GM19023 (cell line): Measurements from ENCODE around the gene PCDHGB4.
"Not testable (repeated sequence)": the region's sequence is repeated elsewhere in the genome, so short reads cannot be mapped to it uniquely, and the experiment has no call there.

ENCODE experiments used
- ATAC-seq: cut with Tn5 transposase; IDR thresholded peaks from one replicate; pipeline ENCODE4 v1.9.1; 2021; ENCODE audit warnings: mild to moderate bottlenecking, moderate library complexity; ENCODE audit not compliant: unreplicated experiment

PCDHGB4 gene

GRCh38 chr5:141397756-141398551 lies 10.5 kb downstream of the PCDHGB4 start, which contains the start of gene PCDHGB5:
PCDHGB5 (plus strand) TSS chr5:141397947; CDS start chr5:141398128, 181 bp downstream.
- ATAC-seq, result peak; percentile 88

GRCh38 chr5:141398608-141399007 lies 11.1 kb downstream of the PCDHGB4 start:
- no peak for ATAC-seq

GRCh38 chr5:141399555-141400258 lies 12.2 kb downstream of the PCDHGB4 start:
- no peak for ATAC-seq

- no peak for ATAC-seq
Observed at GRCh38 chr5:141402553-141403243, 15.2 kb downstream of the PCDHGB4 start, which contains the start of gene PCDHGA9. PCDHGA9 (plus strand) TSS chr5:141402778; CDS start chr5:141402953, 175 bp downstream.

- no peak for ATAC-seq
Observed at GRCh38 chr5:141403387-141403786, 15.9 kb downstream of the PCDHGB4 start.

- ATAC-seq, result not testable (repeated sequence)
Observed at GRCh38 chr5:141407790-141408505, 20.4 kb downstream of the PCDHGB4 start, which contains the start of gene PCDHGB6. PCDHGB6 (plus strand) TSS chr5:141408021; CDS start chr5:141408203, 182 bp downstream.

GRCh38 chr5:141409598-141410306 lies 22.3 kb downstream of the PCDHGB4 start:
- no peak for ATAC-seq

- no peak for ATAC-seq
Observed at GRCh38 chr5:141411575-141411974, 24.1 kb downstream of the PCDHGB4 start.

- ATAC-seq, result peak; percentile 62
Observed at GRCh38 chr5:141412854-141413539, 25.5 kb downstream of the PCDHGB4 start, which contains the start of gene PCDHGA10. PCDHGA10 (plus strand) TSS chr5:141412987; CDS start chr5:141413176, 189 bp downstream.

- no peak for ATAC-seq
Observed at GRCh38 chr5:141413540-141414069, 26.1 kb downstream of the PCDHGB4 start.

GRCh38 chr5:141414548-141415274 lies 27.2 kb downstream of the PCDHGB4 start:
- ATAC-seq, result not testable (repeated sequence)

- ATAC-seq, result not testable (repeated sequence)
Observed at GRCh38 chr5:141415275-141415618, 27.7 kb downstream of the PCDHGB4 start.

GRCh38 chr5:141417494-141418172 lies 30.1 kb downstream of the PCDHGB4 start, which contains the start of gene PCDHGB7:
PCDHGB7 (plus strand) TSS chr5:141417677; CDS start chr5:141417860, 183 bp downstream.
- peak; percentile 73 for ATAC-seq

GRCh38 chr5:141419074-141419880 lies 31.8 kb downstream of the PCDHGB4 start:
- ATAC-seq, result no peak

- ATAC-seq, result peak; percentile 46
Observed at GRCh38 chr5:141420855-141421488, 33.5 kb downstream of the PCDHGB4 start, which contains the start of gene PCDHGA11. PCDHGA11 (plus strand) TSS chr5:141421051; CDS start chr5:141421228, 177 bp downstream.

GRCh38 chr5:141421489-141421855 lies 34.0 kb downstream of the PCDHGB4 start:
- no peak for ATAC-seq
